ENCODE data around the gene IFI44L.

Gene IFI44L

DNA sequence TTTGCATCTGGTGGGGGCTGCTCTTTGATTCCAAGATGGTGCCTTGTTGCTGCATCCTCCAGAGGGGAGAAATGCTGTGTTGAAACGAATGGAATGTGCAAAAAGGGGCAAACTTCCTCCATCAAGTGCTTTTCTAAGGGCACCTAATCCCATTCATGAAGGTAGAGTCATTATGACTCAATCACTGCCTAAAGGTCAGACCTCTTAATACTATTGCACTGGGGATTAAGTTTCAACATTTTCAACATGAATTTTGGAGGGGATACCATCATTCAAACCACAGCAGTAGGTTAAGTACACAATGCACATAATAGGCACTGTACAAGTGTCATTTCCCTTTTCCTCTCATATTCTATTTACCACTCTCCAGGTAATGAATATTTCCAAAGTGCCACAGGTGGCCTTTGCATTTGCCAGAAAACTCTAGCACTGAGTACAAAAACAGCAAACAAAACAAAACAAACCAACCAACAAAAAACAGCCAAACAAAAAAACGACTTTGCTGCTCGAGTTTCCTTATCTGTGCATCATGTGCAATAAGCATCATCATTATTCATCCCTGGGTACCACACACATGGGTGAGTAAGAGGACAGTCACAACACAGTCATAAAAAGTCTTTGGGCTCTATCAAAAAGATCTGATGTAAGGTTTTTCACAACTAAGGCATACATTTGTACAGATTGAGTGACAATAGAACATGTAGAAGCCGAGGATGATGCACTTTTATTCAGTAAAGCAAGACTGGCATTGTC, 71.9 kb downstream of the IFI44L start:
- DNase-seq: no peak
